GM21529 (cell line): ENCODE results near the gene FOXI1.

Experiments
- ATAC-seq: cut with Tn5 transposase; IDR thresholded peaks from one replicate; pipeline ENCODE4 v1.9.1; 2021; ENCODE audit not compliant: unreplicated experiment

FOXI1 gene

DNA sequence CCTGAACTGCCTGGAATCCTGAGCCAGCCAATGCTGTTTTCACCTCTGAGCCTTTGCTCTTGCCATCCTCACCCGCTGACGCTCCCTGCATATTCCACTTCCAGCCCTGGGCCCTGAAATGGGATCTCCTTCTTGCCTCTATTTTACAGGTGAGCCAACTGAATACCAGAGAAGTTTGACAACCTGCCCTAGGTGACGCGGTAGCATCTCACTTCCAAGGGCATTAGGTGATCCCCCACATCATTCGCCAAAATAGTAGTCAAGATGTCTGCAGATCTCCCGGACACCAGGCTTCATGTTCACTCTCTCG lies 43.5 kb downstream of the FOXI1 start:
- ATAC-seq = no peak

DNA sequence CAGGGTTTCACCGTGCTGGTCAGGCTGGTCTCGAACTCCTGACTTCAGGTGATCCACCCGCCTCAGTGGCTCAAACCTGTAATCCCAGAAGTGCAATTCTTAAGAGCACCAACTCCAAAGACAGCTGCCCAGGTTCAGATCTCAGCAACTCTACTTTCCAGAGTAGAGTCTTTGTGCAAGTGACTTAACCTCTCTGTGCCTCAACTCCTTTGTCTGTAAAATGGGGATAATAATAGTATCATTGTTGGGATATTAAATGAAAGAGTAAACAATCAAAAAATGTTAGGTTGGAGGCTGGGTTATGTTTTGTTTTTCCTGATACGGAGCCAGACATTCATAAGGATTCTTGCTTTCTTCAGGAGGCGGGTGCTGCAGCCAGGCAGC lies 45.0 kb downstream of the FOXI1 start:
- ATAC-seq = no peak

DNA sequence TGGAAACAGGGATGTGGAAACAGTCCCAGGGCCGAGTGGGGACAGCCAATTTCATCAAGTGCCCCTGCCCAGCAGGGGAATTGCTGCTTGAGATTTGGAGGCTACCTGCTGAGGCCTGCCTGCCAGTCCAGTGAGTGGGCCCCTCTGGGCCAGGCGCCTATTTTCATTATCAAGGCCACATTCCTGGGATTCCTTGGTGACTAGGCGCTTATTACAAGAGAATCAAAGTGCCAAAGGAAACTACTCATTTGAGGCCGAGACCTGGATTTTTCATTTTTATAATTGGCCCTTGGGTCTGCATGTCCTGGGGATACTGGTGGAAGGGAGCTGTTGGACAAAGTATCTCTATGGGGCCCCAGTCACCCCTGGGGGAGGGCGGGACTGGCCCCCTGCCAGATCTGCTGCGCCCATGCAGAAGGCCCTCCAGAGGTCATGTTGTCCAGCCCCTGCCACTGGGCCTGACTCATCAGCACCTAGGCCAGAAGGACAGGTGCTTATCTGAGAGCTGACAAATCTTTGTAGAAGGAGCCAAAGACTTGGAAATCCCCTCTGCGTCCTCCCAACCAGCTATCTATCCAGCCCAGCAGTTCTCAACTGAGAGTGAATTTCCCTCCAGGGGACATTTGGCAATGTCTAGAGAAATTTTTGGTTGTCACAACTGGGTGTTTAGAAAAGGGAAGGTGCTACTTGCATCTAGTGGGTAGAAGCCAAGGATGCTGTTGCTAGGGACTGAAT lies 45.6 kb downstream of the FOXI1 start:
- no peak for ATAC-seq

DNA sequence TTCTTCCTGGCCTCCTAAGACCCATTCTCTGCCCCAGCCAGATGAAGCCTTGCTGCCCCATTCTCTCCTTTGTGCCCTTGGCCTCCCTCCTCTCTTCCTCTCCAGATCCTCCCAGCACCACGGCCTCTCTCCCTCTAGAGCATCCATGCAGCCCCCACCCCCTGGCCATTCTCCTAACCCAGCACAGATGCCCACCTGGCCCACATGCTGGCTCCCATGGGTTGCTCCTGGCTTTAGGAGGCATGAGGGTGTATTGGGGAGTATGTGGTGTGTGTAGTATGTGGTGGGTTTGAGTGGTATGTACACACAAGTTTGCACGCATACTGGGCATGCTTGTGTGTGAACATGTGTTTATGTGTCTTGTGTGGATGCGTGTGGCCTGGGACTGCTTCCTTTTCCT lies 47.1 kb downstream of the FOXI1 start:
- no peak for ATAC-seq

DNA sequence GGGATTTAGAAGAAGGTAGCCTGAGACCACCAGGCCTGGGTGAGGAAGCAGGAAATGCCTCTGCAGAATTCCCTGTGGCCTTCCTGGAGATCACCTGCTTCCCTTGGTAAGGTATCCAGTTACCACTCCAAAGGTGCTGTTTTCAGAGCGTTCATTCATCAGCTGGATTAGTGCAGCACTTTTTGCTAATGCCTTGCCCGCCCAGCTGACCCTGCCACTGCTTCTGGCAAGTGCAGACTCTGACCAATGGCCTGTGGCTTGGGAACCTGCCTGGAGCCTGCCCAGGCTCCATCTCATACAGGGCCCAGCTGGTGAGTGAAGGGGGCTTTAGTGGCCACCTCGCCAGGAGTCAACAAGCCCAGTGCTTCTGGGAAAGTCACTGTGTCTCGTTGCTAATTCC lies 48.6 kb downstream of the FOXI1 start:
- ATAC-seq = no peak

DNA sequence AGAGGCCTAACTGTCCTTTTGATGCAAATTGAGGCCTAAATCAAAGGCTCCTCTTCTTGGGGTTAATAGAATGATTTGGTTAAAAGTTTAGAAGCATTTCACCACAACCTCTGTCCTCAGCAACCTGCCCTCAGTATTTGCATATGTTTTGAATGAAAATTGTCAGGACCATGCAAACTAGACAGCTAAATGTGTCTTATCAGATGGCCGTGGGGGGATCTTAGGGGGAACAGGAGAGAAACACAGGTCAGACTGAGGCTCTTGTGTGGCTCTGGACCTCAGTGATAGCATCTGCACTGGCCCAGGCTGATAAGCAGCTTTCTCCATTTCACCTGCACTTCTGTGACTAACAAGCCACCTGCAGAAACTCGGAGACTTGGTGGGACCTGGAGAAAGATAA lies 49.0 kb downstream of the FOXI1 start:
- ATAC-seq = no peak

DNA sequence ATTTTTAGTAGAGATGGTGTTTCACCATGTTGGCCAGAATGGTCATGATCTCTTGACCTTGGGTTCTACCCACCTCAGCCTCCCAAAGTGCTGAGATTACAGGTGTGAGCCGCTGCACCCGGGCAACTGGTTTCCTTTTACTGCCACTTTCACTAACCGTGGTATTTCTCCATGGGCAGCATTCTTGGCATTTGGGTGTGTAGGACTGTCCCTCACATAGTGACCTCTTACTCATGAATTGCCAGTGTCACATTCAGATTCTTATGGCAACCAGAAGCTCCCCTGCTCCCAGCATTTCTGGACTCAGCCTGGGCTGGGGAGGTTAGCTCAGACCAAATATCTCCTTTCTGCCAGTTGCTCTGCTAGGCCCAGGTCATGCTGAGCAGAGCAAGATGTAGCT lies 50.1 kb downstream of the FOXI1 start:
- ATAC-seq = no peak

DNA sequence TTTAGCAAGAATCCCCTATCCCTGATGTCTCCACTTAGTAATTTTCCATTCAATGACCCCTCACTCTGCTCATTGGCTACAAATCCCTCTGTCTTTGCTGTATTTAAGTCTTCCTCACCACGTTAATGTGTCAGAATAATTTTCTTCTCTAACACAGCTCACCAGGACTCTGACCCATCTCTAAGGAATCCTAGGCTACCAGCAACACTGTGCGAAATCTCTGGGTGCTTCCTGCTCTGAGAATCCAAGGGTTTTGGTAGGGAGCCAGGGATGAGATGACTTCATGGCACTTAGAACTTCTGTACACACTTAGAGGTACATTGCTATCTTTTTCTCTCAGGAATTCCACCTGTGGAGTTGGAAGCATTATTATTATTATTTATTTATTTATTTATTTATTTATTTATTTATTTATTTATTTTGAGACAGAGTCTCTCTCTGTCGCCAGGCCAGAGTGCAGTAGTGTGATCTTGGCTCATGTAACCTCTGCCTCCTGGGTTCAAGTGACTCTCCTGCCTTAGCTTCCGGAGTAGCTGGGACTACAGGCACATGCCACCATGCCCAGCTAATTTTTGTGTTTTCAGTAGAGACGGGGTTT lies 53.5 kb downstream of the FOXI1 start:
- ATAC-seq = no peak
